PFSK-1 (cell line): ENCODE measurements around the gene PLEKHG2.

Experiments
- POLR2AphosphoS5 ChIP-seq: IDR thresholded peaks from 2 replicates; pipeline ENCODE4 v1.6.1; 2012; ENCODE audit warnings: low read depth, mild to moderate bottlenecking, control low read depth, low read length, moderate library complexity
- TAF1 ChIP-seq: IDR thresholded peaks from 2 replicates; pipeline ENCODE4 v1.6.1; 2012; ENCODE audit warnings: low read length, control low read depth, borderline replicate concordance; ENCODE audit not compliant: insufficient read depth
- TF ChIP-seq, protein P1 (sequence below), 2 experiments: IDR thresholded peaks; 2 replicates each; pipeline versions ENCODE4 v1.6.1 to v1.8.0; 2011 to 2012; ENCODE audit warnings: low read depth in 2 of 2, low read length in 2 of 2, control low read depth in 1 of 2, inconsistent platforms in 1 of 2, mild to moderate bottlenecking in 1 of 2, moderate library complexity in 1 of 2; ENCODE audit not compliant: insufficient read depth in 1 of 2

DNA sequence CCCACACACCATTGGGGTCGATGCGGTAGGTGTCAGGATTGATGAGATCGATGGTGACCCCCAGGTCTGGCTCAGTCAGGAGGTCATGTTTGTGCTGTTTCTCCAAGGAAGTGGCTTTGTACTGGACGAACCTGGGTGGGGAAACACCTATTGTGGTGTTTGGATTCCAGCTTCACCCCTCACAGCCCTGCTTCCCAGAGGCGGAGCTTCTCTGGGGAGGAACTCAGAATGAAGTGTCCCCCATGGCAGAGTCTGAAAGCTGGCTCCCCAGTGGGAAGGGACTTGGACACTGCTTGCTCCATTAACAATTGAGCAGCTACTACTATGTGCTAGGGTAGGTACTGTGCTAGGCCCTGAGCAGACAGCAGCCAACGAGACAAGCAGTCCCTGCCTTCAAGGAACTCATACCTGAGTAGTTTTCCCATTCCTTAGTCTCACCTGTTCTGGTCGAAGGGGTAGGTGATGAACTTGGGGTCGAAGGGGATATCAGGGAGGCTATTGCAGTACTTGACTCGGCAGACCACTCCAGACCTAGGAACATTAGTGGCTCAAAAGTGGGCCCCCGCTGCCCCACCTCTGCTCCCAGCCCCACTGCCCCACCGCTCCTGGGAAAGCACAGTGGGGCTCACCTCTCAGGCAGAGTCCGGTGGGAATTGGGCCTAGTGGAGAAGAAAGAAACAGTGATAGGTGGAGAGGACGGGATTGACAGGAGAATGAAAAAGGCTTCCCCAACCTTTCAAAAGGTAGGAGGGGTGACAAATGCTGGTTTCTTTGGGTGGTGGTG lies 22.6 kb upstream of the PLEKHG2 start:
- TF ChIP-seq TAF1 (no peak), POLR2AphosphoS5 (no peak)
- TF ChIP-seq, protein P1, sequence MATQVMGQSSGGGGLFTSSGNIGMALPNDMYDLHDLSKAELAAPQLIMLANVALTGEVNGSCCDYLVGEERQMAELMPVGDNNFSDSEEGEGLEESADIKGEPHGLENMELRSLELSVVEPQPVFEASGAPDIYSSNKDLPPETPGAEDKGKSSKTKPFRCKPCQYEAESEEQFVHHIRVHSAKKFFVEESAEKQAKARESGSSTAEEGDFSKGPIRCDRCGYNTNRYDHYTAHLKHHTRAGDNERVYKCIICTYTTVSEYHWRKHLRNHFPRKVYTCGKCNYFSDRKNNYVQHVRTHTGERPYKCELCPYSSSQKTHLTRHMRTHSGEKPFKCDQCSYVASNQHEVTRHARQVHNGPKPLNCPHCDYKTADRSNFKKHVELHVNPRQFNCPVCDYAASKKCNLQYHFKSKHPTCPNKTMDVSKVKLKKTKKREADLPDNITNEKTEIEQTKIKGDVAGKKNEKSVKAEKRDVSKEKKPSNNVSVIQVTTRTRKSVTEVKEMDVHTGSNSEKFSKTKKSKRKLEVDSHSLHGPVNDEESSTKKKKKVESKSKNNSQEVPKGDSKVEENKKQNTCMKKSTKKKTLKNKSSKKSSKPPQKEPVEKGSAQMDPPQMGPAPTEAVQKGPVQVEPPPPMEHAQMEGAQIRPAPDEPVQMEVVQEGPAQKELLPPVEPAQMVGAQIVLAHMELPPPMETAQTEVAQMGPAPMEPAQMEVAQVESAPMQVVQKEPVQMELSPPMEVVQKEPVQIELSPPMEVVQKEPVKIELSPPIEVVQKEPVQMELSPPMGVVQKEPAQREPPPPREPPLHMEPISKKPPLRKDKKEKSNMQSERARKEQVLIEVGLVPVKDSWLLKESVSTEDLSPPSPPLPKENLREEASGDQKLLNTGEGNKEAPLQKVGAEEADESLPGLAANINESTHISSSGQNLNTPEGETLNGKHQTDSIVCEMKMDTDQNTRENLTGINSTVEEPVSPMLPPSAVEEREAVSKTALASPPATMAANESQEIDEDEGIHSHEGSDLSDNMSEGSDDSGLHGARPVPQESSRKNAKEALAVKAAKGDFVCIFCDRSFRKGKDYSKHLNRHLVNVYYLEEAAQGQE (IDR thresholded peaks at IDR 0.05; ENCODE audit: insufficient read depth in 1 of 2, low read depth in 2 of 2, low read length in 2 of 2): no peak
